HG03558 (cell line): ENCODE results near the gene POP4.
"Not testable (repeated sequence)": the region's sequence is repeated elsewhere in the genome, so short reads cannot be mapped to it uniquely, and the experiment has no call there.

Experiments used
- ATAC-seq: cut with Tn5 transposase; IDR thresholded peaks from one replicate; pipeline ENCODE4 v1.9.1; 2021; ENCODE audit warnings: moderate number of reproducible peaks; ENCODE audit not compliant: unreplicated experiment; ENCODE audit errors: extremely low read depth

The POP4 gene

DNA sequence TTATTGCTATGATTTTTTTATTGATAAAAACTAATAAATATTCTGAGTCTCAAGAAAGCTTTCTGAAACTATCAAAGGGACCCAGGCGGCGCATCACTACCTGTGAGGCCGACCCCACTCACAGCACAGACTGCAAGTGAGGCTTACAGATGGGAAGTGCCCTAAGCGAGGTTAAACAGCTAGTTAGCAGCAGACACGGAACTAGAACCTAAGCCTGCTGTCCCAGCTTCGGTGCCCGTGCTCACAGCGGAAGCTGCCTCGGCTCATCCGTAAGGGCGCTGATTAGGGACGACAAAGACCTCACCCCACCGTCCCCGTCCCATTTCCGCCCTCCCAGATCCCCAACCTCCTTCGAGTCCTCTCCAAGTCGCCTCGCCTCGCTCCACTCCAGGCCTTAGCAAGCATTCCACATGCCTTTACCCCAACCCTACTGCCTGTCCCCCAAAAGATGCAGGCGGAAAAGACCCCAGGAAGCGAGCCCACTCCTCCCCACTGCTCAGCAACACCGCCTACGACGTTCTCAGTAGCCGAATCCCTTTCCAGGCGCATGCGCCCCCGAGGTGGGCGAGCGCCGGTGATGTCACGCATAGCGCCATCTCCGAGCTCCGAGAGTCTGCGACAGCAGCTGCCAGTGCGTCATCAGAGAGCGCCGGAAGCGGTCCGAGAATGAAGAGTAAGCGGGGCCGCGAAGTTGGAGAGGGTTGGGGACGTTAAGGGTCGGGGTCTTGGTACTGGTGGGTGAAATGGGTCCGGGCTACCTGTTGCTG, at the start of gene POP4:
TSS of gene POP4 (plus strand) at position 631 of the 767 bp plus-strand sequence. CDS start at position 667, 36 bp downstream.
- ATAC-seq: peak; percentile 38

GRCh38 chr19:29559110-29559509, 47.0 kb upstream of the POP4 start:
- ATAC-seq: not testable (repeated sequence)

DNA sequence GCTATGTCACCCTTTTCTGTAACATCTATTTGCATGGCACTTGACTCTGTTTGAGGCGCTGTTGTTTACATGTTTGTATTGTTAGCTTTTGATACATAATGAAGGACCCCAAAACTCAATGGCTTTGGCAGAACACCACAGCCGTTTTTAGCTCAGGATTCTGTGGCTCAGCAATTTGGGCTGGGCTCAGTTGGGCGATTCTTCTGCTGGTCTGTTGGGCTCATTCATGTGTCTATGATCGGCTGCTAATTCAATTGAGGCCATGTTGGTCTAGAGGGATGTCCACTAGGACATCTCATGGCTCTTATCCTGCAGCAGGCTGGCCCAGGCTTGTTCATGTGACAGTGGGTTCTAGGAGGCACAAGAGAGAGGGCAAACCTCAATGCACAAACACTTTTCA, 46.3 kb upstream of the POP4 start:
- ATAC-seq: no peak

GRCh38 chr19:29560313-29561075, 45.6 kb upstream of the POP4 start:
- ATAC-seq: no peak

- ATAC-seq: no peak
These were observed 44.5 kb upstream of the POP4 start for GRCh38 chr19:29561601-29562000.

DNA sequence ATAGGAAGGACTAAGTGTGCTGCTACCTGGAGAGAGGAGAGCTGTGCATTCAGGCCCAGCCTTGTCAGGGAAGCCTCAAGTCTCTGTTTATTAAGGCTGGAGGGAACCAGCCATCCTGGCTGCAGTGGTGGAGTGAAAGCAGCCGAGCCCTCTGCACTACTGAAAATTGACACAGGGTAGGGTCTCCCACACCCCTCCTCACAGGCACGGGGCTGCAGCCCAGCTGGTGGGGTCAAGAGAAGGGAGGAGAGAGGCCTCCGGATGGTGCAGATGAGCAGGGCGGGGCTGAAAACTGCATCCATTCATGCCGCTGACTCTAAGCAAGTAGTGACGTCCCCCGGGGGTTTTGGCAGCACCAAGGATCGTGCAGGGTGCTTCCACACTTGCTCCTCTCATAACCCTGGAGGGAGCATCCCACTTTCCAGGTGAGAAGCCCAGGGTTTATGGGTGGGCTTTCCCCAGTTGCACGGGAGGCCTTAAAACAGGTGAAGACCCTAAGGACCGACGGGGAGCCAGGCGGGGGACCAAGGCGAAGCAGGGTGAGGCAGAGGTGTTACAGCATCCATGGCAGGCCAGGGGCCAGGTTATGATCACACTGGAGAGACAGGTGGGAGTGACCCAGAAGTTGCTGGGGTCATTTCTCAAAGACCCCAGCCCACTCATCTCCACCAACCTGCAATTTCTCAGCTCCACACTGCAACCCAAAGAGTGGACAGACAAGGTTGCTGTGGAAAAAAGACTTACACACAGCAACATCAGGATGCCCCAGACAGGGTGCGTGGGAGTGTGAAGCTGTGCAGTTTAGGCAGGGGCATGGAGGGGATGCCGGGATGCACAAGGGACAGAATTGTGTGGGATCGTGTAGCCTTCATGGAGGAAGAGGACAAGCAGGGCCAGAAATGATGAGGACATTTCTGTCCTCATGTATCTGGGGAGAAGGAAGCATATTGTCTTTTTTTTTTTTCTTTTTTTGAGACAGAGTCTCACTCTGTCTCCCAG, 43.5 kb upstream of the POP4 start:
- ATAC-seq: no peak

GRCh38 chr19:29563486-29564101, 42.5 kb upstream of the POP4 start:
- no peak for ATAC-seq

- ATAC-seq: no peak
These were observed 41.5 kb upstream of the POP4 start for GRCh38 chr19:29564574-29565005.

GRCh38 chr19:29565171-29565570, 40.9 kb upstream of the POP4 start:
- no peak for ATAC-seq

DNA sequence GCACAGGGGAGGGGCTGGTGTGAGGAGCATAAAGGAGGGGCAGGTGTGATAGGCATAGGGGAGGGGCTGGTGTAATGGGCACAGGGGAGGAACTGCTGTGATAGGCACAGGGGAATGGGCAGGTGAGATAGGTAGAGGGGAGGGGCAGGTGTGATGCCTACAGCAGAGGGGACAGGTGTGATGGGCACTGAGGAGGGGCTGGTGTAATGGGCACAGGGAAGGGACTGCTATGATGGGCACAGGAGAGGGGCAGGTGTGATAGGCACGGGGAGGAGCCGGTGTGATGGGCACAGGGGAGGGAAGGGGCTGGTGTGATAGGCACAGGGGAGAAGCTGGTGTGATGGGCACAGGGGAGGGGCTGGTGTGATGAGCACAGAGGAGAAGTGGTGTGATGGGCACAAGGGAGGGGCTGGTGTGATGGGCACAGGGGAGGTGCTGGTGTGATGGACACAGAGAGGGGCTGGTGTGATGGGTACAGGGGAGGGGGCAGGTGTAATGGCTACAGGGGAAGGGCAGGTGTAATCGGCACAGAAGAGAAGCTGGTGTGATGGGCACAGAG, 39.5 kb upstream of the POP4 start:
- ATAC-seq: no peak

DNA sequence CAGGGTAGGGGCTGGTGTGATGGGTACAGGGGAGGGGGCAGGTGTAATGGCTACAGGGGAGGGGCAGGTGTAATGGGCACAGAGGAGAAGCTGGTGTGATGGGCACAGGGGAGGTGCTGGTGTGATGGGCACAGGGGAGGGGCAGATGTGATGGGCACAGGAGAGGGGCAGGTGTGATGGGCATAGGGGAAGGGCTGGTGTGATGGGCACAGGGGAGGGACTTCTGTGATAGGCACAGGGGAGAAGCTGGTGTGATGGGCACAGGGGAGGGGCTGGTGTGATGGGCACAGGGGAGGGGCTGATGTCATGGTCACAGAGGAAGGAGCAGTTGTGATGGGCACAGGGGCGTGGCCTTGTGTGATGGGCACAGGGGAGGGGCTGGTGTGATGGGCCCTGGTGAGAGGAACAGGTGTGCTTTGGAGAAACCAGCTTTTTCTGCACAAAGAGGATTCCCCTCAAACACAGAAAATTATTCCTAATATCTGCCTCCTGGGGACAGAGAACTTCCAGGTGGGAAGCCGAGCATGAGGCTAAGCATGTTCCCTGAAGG, 38.6 kb upstream of the POP4 start:
- no peak for ATAC-seq

GRCh38 chr19:29568036-29569025, 37.8 kb upstream of the POP4 start:
- ATAC-seq: no peak

DNA sequence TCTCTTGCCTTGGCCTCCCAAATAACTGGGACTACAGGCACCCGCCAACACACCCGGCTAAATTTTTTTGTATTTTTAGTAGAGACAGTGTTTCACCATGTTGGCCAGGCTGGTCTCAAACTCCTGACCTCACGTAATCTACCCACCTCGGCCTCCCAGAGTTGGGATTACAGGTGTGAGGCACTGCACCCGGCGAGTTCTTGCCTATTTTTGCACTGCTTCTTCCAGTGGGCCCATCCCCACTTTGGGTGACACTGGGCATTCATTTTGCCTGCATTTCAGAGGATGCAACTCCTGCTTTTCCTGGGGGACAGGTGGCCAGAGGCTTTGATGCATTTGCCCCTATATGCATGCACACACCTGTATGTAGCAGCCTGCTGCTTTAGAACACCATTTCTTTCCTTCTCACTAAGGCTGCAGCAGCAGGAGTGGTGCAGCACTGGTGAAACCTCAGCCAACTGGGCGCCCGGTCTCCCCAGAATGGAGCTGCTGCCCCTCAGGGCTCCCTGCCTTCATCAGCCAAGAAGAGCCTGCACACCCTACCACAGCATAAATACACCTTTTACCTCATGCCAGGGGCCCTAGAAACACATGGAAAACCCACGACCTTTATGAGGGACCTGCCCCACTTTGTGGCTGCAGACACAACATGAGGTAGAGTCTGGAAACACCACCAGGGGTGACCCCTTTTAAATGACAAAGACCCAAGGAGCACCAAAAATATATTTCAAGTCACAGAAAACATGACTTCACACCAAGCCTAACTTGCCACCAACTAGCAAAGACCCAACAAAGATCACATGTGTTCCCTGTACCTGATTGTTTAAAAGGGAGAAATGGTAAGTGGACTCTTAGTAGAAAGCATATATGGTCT, 36.8 kb upstream of the POP4 start:
- ATAC-seq: no peak

GRCh38 chr19:29571181-29571580, 34.9 kb upstream of the POP4 start:
- ATAC-seq: no peak

GRCh38 chr19:29573486-29573885, 32.6 kb upstream of the POP4 start:
- ATAC-seq: no peak

GRCh38 chr19:29574510-29574909, 31.6 kb upstream of the POP4 start:
- no peak for ATAC-seq

GRCh38 chr19:29576046-29576606, 30.0 kb upstream of the POP4 start:
- ATAC-seq: no peak
